ENCODE data around the gene DCHS2.

The DCHS2 gene

GRCh38 chr4:154208424-154208823, 283.2 kb downstream of the DCHS2 start:
- TF ChIP-seq CTCF (IDR thresholded peaks at IDR 0.05): no peak
- DNase-seq: no peak

GRCh38 chr4:154205471-154205870, 286.1 kb downstream of the DCHS2 start:
- Histone ChIP-seq H3K27me3 (no peaks in the 10 kb centered on the region), H3K4me3 (no peak overlapping the region), H3K27ac (no peak overlapping the region), H3K4me1 (no peaks in the 10 kb centered on the region), H3K36me3 (no peaks in the 10 kb centered on the region), H3K9me3 (no peaks in the 10 kb centered on the region)
- no peak for DNase-seq
- no peak for TF ChIP-seq CTCF (IDR thresholded peaks at IDR 0.05)
- intact Hi-C loops (cut with DNase I; ENCODE audit: low total_unique reads): no loop called here

More at GRCh38 chr4:154208424-154208823, 283.2 kb downstream of the DCHS2 start:
- Histone ChIP-seq H3K4me3 (no peak overlapping the region), H3K36me3 (no peaks in the 10 kb centered on the region), H3K4me1 (no peaks in the 10 kb centered on the region), H3K27me3 (no peaks in the 10 kb centered on the region), H3K27ac (no peak overlapping the region), H3K9me3 (no peaks in the 10 kb centered on the region)
- intact Hi-C loops (cut with DNase I; ENCODE audit: low total_unique reads): no loop called here

GRCh38 chr4:154194649-154195048, 296.9 kb downstream of the DCHS2 start:
- no peak for DNase-seq
- Histone ChIP-seq H3K4me1 (no peaks in the 10 kb centered on the region), H3K36me3 (no peaks in the 10 kb centered on the region), H3K4me3 (no peak overlapping the region), H3K9me3 (no peaks in the 10 kb centered on the region), H3K27ac (no peak overlapping the region), H3K27me3 (no peaks in the 10 kb centered on the region)
- intact Hi-C loops (cut with DNase I; ENCODE audit: low total_unique reads): no loop called here
- no peak for TF ChIP-seq CTCF (IDR thresholded peaks at IDR 0.05)

- Histone ChIP-seq H3K4me3 (no peak overlapping the region), H3K27ac (no peak overlapping the region), H3K27me3 (no peaks in the 10 kb centered on the region), H3K36me3 (no peaks in the 10 kb centered on the region), H3K9me3 (no peaks in the 10 kb centered on the region), H3K4me1 (no peaks in the 10 kb centered on the region)
- TF ChIP-seq CTCF (IDR thresholded peaks at IDR 0.05): no peak
- no peak for DNase-seq
- intact Hi-C loops (cut with DNase I; ENCODE audit: low total_unique reads): no loop called here
These were observed 299.0 kb downstream of the DCHS2 start for GRCh38 chr4:154192585-154192984.

GRCh38 chr4:154189346-154189745, 302.3 kb downstream of the DCHS2 start:
- H3K4me1 ChIP-seq: no peaks in the 10 kb centered on the region
- DNase-seq: no peak
- H3K4me3 ChIP-seq: no peak overlapping the region
- no peak overlapping the region for H3K27ac ChIP-seq
- no peaks in the 10 kb centered on the region for H3K27me3 ChIP-seq
- H3K36me3 ChIP-seq: no peaks in the 10 kb centered on the region
- TF ChIP-seq CTCF (IDR thresholded peaks at IDR 0.05): no peak
- no peaks in the 10 kb centered on the region for H3K9me3 ChIP-seq
- intact Hi-C loops (cut with DNase I; ENCODE audit: low total_unique reads): no loop called here

- no peaks in the 10 kb centered on the region for H3K27me3 ChIP-seq
- DNase-seq: no peak
- no peaks in the 10 kb centered on the region for H3K9me3 ChIP-seq
- H3K36me3 ChIP-seq: no peaks in the 10 kb centered on the region
- intact Hi-C loops (cut with DNase I; ENCODE audit: low total_unique reads): no loop called here
- no peak for TF ChIP-seq CTCF (IDR thresholded peaks at IDR 0.05)
- H3K4me1 ChIP-seq: no peaks in the 10 kb centered on the region
- no peak overlapping the region for H3K27ac ChIP-seq
- no peak overlapping the region for H3K4me3 ChIP-seq
These were observed 304.7 kb downstream of the DCHS2 start for GRCh38 chr4:154186888-154187287.
